DND-41 (cell line): ENCODE measurements around the gene MCTP1.
A peak's percentile ranks its signal among the peaks of the same experiment; 100 is the strongest.

Source experiments
- ATAC-seq: fragments of 200-7000 bp; cut with Tn5 transposase; 3 replicates; pipeline ENCODE4 v1.9.1; 2021; ENCODE audit warnings: low read depth; ENCODE audit not compliant: insufficient read depth
- DNase-seq: peaks from one replicate; pipeline ENCODE4 v3.0.0-alpha.2; 2020
- H2AFZ ChIP-seq: 2 replicates; pipeline ENCODE4 v1.6.0; 2012; ENCODE audit warnings: low read depth, low read length
- H3K27ac ChIP-seq: 2 replicates; pipeline ENCODE4 v1.5.1; 2012; ENCODE audit warnings: low read length, inconsistent platforms
- H3K27me3 ChIP-seq: fragments of 200-600 bp; sonication (generic); 2 replicates; pipeline ENCODE4 v1.6.0; 2012; ENCODE audit warnings: low read length, mild to moderate bottlenecking, inconsistent platforms; ENCODE audit not compliant: insufficient read depth, poor library complexity
- H3K36me3 ChIP-seq: 2 replicates; pipeline ENCODE4 v1.5.1; 2012; ENCODE audit warnings: low read length, inconsistent platforms; ENCODE audit not compliant: insufficient read depth
- H3K4me1 ChIP-seq: 2 replicates; pipeline ENCODE4 v1.5.1; 2012; ENCODE audit warnings: mild to moderate bottlenecking, low read length; ENCODE audit not compliant: insufficient read depth
- H3K4me2 ChIP-seq: 2 replicates; pipeline ENCODE4 v1.6.0; 2012; ENCODE audit warnings: mild to moderate bottlenecking, moderate library complexity, low read length, inconsistent platforms; ENCODE audit not compliant: insufficient read depth
- H3K4me3 ChIP-seq, 2 experiments: fragments of 200-600 bp in 1 of 2; shearing (Covaris generic) in 1 of 2; 2 replicates each; pipeline ENCODE4 v1.5.1; 2012 to 2016; ENCODE audit warnings: inconsistent platforms in 2 of 2, low read length in 2 of 2, mild to moderate bottlenecking in 2 of 2, low read depth in 1 of 2, moderate library complexity in 1 of 2
- H3K79me2 ChIP-seq: 2 replicates; pipeline ENCODE4 v1.6.0; 2012; ENCODE audit warnings: low read length, inconsistent platforms; ENCODE audit not compliant: insufficient read depth
- H3K9ac ChIP-seq: 2 replicates; pipeline ENCODE4 v1.6.0; 2012; ENCODE audit warnings: low read depth, mild to moderate bottlenecking, inconsistent platforms, low read length, moderate library complexity
- H3K9me3 ChIP-seq: 2 replicates; pipeline ENCODE4 v1.5.1; 2012; ENCODE audit warnings: low read length, moderate library complexity, mild to moderate bottlenecking, inconsistent platforms; ENCODE audit not compliant: insufficient read depth, severe bottlenecking
- H4K20me1 ChIP-seq: 2 replicates; pipeline ENCODE4 v1.6.0; 2012; ENCODE audit warnings: low read length; ENCODE audit not compliant: insufficient read depth
- CTCF ChIP-seq: IDR thresholded peaks from 2 replicates; pipeline ENCODE4 v1.5.1; 2012; ENCODE audit warnings: borderline replicate concordance, low read length, moderate library complexity, mild to moderate bottlenecking; ENCODE audit not compliant: poor library complexity, severe bottlenecking; ENCODE audit errors: extremely low read depth
- EZH2 ChIP-seq: IDR thresholded peaks from 3 replicates; pipeline ENCODE4 v1.6.1; 2012; ENCODE audit warnings: borderline replicate concordance, low read depth, mild to moderate bottlenecking, moderate library complexity, low read length, inconsistent platforms; ENCODE audit not compliant: severe bottlenecking

MCTP1 gene

GRCh38 chr5:95070453-95070852 is 214.4 kb downstream of the MCTP1 start:
- TF ChIP-seq EZH2 (no peak), CTCF (no peak)
- Histone ChIP-seq H3K9me3 (no peaks in the 10 kb centered on the region), H4K20me1 (peaks cover 3% of the 10 kb centered on the region; the same call in 1 of the 2 replicates), H3K9ac (no peak overlapping the region), H3K36me3 (0 out of 2 replicates have a peak, but pooled peaks cover 2% of the 10 kb centered on the region), H3K79me2 (peaks cover 21% of the 10 kb centered on the region), H2AFZ (no peak overlapping the region), H3K27me3 (no peaks in the 10 kb centered on the region), H3K4me3 (no peak overlapping the region), H3K4me1 (peaks cover 10% of the 10 kb centered on the region), H3K27ac (peak overlapping the region; percentile 24; the same call in 1 of the 2 replicates), H3K4me2 (0 out of 2 replicates have a peak overlapping the region, but pooled peaks have one; percentile 12)
- ATAC-seq (0 out of 3 replicates have a peak, but pooled peaks have one; percentile 24), DNase-seq (no peak)

GRCh38 chr5:95069948-95070347 is 214.9 kb downstream of the MCTP1 start:
- H3K4me3 ChIP-seq = no peak overlapping the region
- H3K27ac ChIP-seq = 0 out of 2 replicates have a peak overlapping the region, but pooled peaks have one; percentile 9
- ATAC-seq (peak; percentile 33; the same call in 2 of the 3 replicates), DNase-seq (no peak)
- H3K36me3 ChIP-seq = 0 out of 2 replicates have a peak, but pooled peaks cover 2% of the 10 kb centered on the region
- no peak overlapping the region for H3K9ac ChIP-seq
- H3K9me3 ChIP-seq = no peaks in the 10 kb centered on the region
- H2AFZ ChIP-seq = no peak overlapping the region
- H3K4me1 ChIP-seq = peaks cover 10% of the 10 kb centered on the region
- peaks cover 3% of the 10 kb centered on the region; the same call in 1 of the 2 replicates for H4K20me1 ChIP-seq
- H3K79me2 ChIP-seq = peaks cover 20% of the 10 kb centered on the region
- H3K4me2 ChIP-seq = no peak overlapping the region
- no peak for TF ChIP-seq EZH2
- no peak for TF ChIP-seq CTCF
- H3K27me3 ChIP-seq = no peaks in the 10 kb centered on the region

- no peak overlapping the region for H3K4me2 ChIP-seq
- no peak for ATAC-seq
These were observed 215.9 kb downstream of the MCTP1 start for GRCh38 chr5:95069021-95069420.

More at GRCh38 chr5:95069021-95069420, 215.9 kb downstream of the MCTP1 start:
- no peaks in the 10 kb centered on the region for H3K9me3 ChIP-seq
- H3K27me3 ChIP-seq = no peaks in the 10 kb centered on the region
- peaks cover 10% of the 10 kb centered on the region for H3K4me1 ChIP-seq
- peaks cover 12% of the 10 kb centered on the region; the same call in 1 of the 2 replicates for H3K79me2 ChIP-seq
- no peak for TF ChIP-seq EZH2
- TF ChIP-seq CTCF = no peak
- DNase-seq = no peak
- no peak overlapping the region for H2AFZ ChIP-seq
- H3K36me3 ChIP-seq = 0 out of 2 replicates have a peak, but pooled peaks cover 2% of the 10 kb centered on the region
- no peak overlapping the region for H3K9ac ChIP-seq
- no peak overlapping the region for H3K27ac ChIP-seq
- H4K20me1 ChIP-seq = peaks cover 3% of the 10 kb centered on the region; the same call in 1 of the 2 replicates
- no peak overlapping the region for H3K4me3 ChIP-seq
